RWPE1 (cell line): Measurements from ENCODE around the gene NHEJ1.

Source experiments
- CTCF ChIA-PET: fragments of 350-600 bp; sonication (Branson Sonifier 250); formaldehyde crosslinking; extraction: SDS; loops from one replicate; lab custom pipeline; 2021; lab: Yijun Ruan, JAX
- POLR2A ChIA-PET: fragments of 400-600 bp; formaldehyde crosslinking; extraction: SDS; loops from one replicate; lab custom pipeline; 2020; ENCODE audit warnings: antibody characterized with exemption; ENCODE audit not compliant: low non-redundant PET; lab: Yijun Ruan, JAX
- DNase-seq: peaks from one replicate; pipeline ENCODE4 v3.0.0; 2012; ENCODE audit warnings: low spot score
- H3K27ac ChIP-seq: fragments of 450-650 bp; 2 replicates; pipeline ENCODE4 v1.5.1; 2017
- CTCF ChIP-seq: fragments of 450-650 bp; conservative IDR thresholded peaks from 2 replicates; pipeline ENCODE4 v1.5.1; 2017; ENCODE audit warnings: low read depth, mild to moderate bottlenecking

Gene NHEJ1

GRCh38 chr2:219180961-219181360, 20.3 kb upstream of the NHEJ1 start:
- no peak for DNase-seq
- no peak for TF ChIP-seq CTCF
- ChIA-PET POLR2A (no interaction called here), CTCF (no interaction called here)
- no peak overlapping the region for H3K27ac ChIP-seq

- ChIA-PET POLR2A (no interaction called here), CTCF (interaction anchor here (1.0 kb wide), 1 partner anchor 115 kb away, joined by 4 read pairs; no protein-coding TSS in a partner anchor)
- no peak for TF ChIP-seq CTCF
- DNase-seq = no peak
- H3K27ac ChIP-seq = no peak overlapping the region
Measured at GRCh38 chr2:219179601-219180465, 19.2 kb upstream of the NHEJ1 start.

- POLR2A ChIA-PET = no interaction called here
- no peak for TF ChIP-seq CTCF
- CTCF ChIA-PET = interaction anchor here (0.5 to 1.0 kb wide), 2 partner anchors 96 to 116 kb away, joined by 3 to 4 read pairs; no protein-coding TSS in a partner anchor
- DNase-seq = peak; percentile 26
- peak overlapping the region; percentile 99 for H3K27ac ChIP-seq
Measured at GRCh38 chr2:219178377-219179175, 18.0 kb upstream of the NHEJ1 start.

GRCh38 chr2:219177552-219178376, 17.1 kb upstream of the NHEJ1 start, which contains the start of gene RETREG2:
Gene RETREG2 (plus strand): TSS chr2:219178275. CDS start chr2:219178353, 78 bp downstream.
- CTCF ChIA-PET = interaction anchor here (0.5 kb wide), 1 partner anchor 96 kb away, joined by 3 read pairs; no protein-coding TSS in a partner anchor
- POLR2A ChIA-PET = no interaction called here
- H3K27ac ChIP-seq = peak within 1 kb of the TSS; percentile 99
- peak; percentile 98 for DNase-seq
- TF ChIP-seq CTCF = no peak; the same call in 1 of the 2 replicates

- peak; percentile 82 for DNase-seq
- H3K27ac ChIP-seq = peak within 1 kb of the TSS; percentile 99
- CTCF ChIA-PET = interaction anchor here (0.5 to 1.6 kb wide), 5 partner anchors 17 to 166 kb away, joined by 3 to 6 read pairs (median 3); partner anchors contain the start of gene NHEJ1
- no peak for TF ChIP-seq CTCF
- POLR2A ChIA-PET = interaction anchor here (0.6 to 1.2 kb wide), 5 partner anchors 16 to 131 kb away, joined by 3 to 5 read pairs (median 3); partner anchors contain the start of gene DNAJB2
Measured at GRCh38 chr2:219176818-219177551, 16.4 kb upstream of the NHEJ1 start, which contains the start of gene CNPPD1. Gene CNPPD1 (minus strand): TSS chr2:219176925. CDS start chr2:219176828, 97 bp downstream.
